Glutamatergic neuron (in vitro differentiated cells): ENCODE measurements around the gene CEACAM19. TPM values are rescaled to one million over a fixed set of nuclear protein-coding genes. Genes with fewer than 3 reads are reported as not detected.

Experiments
- DNase-seq: peaks from one replicate; pipeline ENCODE4 v3.0.0; 2022
- H3K27ac Mint-ChIP-seq: one replicate; pipeline ENCODE4 v1.8.0; 2020; ENCODE audit warnings: mild to moderate bottlenecking, mixed read lengths, inconsistent platforms; ENCODE audit not compliant: unreplicated experiment
- H3K27me3 Mint-ChIP-seq: one replicate; pipeline ENCODE4 v1.8.0; 2020; ENCODE audit warnings: mild to moderate bottlenecking, moderate library complexity, mixed read lengths, inconsistent platforms; ENCODE audit not compliant: unreplicated experiment
- H3K36me3 Mint-ChIP-seq: one replicate; pipeline ENCODE4 v1.8.0; 2020; ENCODE audit warnings: mild to moderate bottlenecking, mixed read lengths, inconsistent platforms; ENCODE audit not compliant: unreplicated experiment
- H3K4me1 Mint-ChIP-seq: one replicate; pipeline ENCODE4 v1.8.0; 2020; ENCODE audit warnings: mild to moderate bottlenecking, low read depth, mixed read lengths, inconsistent platforms; ENCODE audit not compliant: unreplicated experiment
- H3K4me3 Mint-ChIP-seq: one replicate; pipeline ENCODE4 v1.8.0; 2020; ENCODE audit warnings: mild to moderate bottlenecking, mixed read lengths, inconsistent platforms; ENCODE audit not compliant: unreplicated experiment
- H3K9me3 Mint-ChIP-seq: one replicate; pipeline ENCODE4 v1.8.0; 2020; ENCODE audit warnings: mild to moderate bottlenecking, moderate library complexity, mixed read lengths, inconsistent platforms; ENCODE audit not compliant: unreplicated experiment
- total RNA-seq: library from RNA; stranded (reverse); fragmentation: NEBNext Ultra II Directional; extraction: Animal tissue kit (Norgen Biotek cat#: 25700); gene quantifications from one replicate; pipeline ENCODE4 v1.2.1, GENCODE V29; 2021; ENCODE audit not compliant: unreplicated experiment
- TF ChIP-seq, protein P1 (sequence below): fragments of 200-600 bp; sonication (generic); IDR thresholded peaks from one replicate; pipeline ENCODE4 v1.5.0; 2021; ENCODE audit not compliant: partially characterized antibody, unreplicated experiment

CEACAM19 gene
- total RNA-seq, 1 donor from 2014 or later = 1.5 TPM

DNA sequence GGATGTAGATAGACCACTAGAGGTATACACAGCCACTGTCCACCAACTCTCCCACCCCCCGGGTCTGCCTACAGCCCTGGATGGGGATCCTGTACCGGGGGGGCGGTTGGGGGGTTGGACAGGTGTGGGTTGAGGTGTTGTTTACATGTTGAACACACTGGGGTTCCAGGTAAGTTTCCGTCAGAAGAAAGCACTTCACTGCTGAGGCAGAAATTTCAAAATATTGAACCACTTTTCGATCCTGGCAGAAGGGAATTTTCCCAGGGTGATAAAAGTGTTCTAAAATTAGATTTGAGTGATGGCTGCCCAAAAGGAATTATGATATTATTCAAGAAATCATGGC lies 21.1 kb downstream of the CEACAM19 start:
- peaks cover 2% of the 10 kb centered on the region for H3K27me3 Mint-ChIP-seq
- no peak for DNase-seq
- no peaks in the 10 kb centered on the region for H3K4me1 Mint-ChIP-seq
- H3K36me3 Mint-ChIP-seq = no peaks in the 10 kb centered on the region
- H3K27ac Mint-ChIP-seq = no peak overlapping the region
- TF ChIP-seq, protein P1, sequence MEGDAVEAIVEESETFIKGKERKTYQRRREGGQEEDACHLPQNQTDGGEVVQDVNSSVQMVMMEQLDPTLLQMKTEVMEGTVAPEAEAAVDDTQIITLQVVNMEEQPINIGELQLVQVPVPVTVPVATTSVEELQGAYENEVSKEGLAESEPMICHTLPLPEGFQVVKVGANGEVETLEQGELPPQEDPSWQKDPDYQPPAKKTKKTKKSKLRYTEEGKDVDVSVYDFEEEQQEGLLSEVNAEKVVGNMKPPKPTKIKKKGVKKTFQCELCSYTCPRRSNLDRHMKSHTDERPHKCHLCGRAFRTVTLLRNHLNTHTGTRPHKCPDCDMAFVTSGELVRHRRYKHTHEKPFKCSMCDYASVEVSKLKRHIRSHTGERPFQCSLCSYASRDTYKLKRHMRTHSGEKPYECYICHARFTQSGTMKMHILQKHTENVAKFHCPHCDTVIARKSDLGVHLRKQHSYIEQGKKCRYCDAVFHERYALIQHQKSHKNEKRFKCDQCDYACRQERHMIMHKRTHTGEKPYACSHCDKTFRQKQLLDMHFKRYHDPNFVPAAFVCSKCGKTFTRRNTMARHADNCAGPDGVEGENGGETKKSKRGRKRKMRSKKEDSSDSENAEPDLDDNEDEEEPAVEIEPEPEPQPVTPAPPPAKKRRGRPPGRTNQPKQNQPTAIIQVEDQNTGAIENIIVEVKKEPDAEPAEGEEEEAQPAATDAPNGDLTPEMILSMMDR = no peak
- H3K9me3 Mint-ChIP-seq = peaks cover 2% of the 10 kb centered on the region
- H3K4me3 Mint-ChIP-seq = no peak overlapping the region

DNA sequence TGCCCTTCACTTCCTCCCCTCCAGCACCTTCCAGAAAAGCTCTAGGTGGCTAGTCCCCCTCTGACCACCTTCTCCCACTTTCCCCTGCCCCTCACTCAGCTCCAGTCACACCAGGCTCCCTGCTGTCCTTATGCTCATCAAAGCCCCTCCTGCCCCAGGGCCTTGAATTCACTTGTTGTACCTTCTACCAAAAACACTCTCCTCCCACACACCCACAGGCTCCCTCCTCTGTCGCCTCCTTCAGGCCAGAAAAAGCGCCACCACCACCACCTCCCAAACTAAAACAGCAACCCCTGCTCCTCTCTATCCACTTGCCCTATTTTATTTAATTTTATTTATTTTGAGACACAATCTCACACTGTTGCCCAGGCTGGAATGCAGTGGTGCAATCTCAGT lies 22.9 kb downstream of the CEACAM19 start:
- H3K4me3 Mint-ChIP-seq = no peak overlapping the region
- peaks cover 2% of the 10 kb centered on the region for H3K27me3 Mint-ChIP-seq
- no peak for DNase-seq
- TF ChIP-seq, protein P1 = no peak
- H3K9me3 Mint-ChIP-seq = peaks cover 2% of the 10 kb centered on the region
- H3K36me3 Mint-ChIP-seq = no peaks in the 10 kb centered on the region
- H3K4me1 Mint-ChIP-seq = no peaks in the 10 kb centered on the region
- no peak overlapping the region for H3K27ac Mint-ChIP-seq

DNA sequence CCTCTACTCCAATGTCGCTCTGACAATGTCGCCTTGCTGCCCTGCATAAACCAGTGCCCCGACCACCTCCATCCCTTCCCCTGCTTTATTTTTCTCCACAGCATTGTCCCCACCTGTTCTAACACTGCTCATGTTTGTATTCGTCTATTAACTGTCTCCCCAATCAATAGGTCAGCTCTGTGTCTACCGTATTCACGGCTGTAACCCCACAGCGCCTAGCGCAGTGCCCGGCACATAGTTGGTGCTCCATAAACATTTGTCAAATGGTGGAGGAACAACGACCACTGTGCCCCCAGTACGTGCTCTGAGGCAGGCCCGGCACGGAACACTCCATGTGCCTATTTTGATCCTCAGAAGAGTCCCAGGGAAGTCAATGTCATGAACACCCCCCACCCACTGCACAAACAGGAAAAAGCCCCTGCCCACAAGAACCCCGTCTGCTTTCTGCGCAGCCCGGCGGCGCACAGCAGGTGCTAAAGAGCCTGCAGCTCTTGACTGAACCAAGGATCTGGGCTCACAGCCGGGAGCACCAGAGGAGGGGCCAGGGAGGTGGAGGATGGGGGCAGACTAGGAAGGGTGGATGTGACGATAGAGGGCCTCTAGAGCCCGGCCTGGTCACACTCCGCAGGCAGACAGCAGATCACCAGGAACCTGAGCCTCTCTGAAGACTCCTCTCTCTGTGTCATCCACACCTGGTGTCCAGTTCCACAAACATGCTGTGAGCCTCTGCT lies 25.8 kb downstream of the CEACAM19 start:
- no peak for DNase-seq
- Mint-ChIP-seq H3K4me3 (no peak overlapping the region), H3K27me3 (peaks cover 2% of the 10 kb centered on the region), H3K27ac (no peak overlapping the region), H3K36me3 (no peaks in the 10 kb centered on the region), H3K4me1 (no peaks in the 10 kb centered on the region), H3K9me3 (peaks cover 2% of the 10 kb centered on the region)
- TF ChIP-seq, protein P1 = no peak

DNA sequence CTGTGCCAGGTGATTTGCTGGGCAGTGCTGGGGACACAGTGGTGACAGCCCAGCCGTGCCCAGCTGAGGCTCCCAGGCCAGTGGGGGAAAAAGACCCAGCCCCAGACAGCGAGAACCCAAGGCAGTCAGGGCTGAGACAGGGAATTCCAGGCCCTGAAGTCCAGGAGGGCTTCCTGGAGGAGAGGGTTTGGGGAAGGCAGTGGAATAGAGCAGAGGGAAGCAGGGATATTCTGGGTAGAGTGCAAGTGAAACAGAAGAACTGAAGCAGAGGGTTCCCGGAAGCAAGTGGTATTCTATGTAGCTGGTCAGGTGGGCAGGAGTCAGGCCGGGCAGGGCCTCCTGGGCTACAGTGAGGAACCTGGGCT lies 26.4 kb downstream of the CEACAM19 start:
- H3K36me3 Mint-ChIP-seq = no peaks in the 10 kb centered on the region
- H3K4me3 Mint-ChIP-seq = no peak overlapping the region
- TF ChIP-seq, protein P1 = no peak
- no peak overlapping the region for H3K27ac Mint-ChIP-seq
- H3K27me3 Mint-ChIP-seq = peaks cover 2% of the 10 kb centered on the region
- H3K4me1 Mint-ChIP-seq = no peaks in the 10 kb centered on the region
- DNase-seq = no peak
- H3K9me3 Mint-ChIP-seq = peaks cover 2% of the 10 kb centered on the region

DNA sequence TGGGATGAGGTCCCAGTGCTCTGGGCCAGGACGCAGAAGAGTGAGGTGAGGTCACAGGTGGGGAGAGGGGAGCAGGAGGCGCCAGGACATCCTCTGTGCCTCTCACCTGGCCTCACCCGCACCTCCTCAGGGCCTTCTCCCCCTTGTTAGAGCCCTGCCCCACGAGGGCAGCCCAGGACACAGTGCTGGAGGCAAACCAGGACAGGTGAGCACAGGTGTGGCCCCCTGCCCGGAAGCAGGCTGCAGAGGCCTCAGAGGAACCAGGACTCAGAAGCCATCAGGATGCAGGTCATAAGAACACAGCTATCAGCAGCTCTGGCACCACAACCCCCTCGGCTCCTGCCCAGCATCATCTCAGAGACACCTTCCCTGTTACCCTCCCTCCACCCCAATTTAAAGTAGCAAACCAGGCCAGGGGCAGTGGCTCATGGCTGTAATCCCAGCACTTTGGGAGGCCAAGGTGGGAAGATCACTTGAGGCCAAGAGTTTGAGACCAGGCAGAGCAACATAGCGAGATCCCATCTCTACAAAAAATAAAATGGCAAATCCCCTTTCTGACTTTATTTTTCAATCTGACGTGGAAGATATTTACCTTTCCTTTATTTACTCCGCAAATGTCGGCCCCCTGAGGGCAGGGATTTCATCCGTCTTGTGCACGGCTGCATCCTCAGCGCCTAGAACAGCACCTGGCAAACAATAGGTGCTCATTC lies 27.4 kb downstream of the CEACAM19 start, which contains the start of gene CEACAM16:
Gene CEACAM16, plus strand, starts transcription at position 660 of the 710 bp plus-strand sequence. CDS start 2,306 bp downstream, outside the sequence.
- peaks cover 2% of the 10 kb centered on the region for H3K9me3 Mint-ChIP-seq
- DNase-seq = no peak
- peaks cover 2% of the 10 kb centered on the region for H3K27me3 Mint-ChIP-seq
- H3K27ac Mint-ChIP-seq = no peak within 1 kb of the TSS
- no peak within 1 kb of the TSS for H3K4me3 Mint-ChIP-seq
- H3K36me3 Mint-ChIP-seq = no peaks in the 10 kb centered on the region
- TF ChIP-seq, protein P1 = no peak
- no peaks in the 10 kb centered on the region for H3K4me1 Mint-ChIP-seq
